ENCODE results near the gene SPCS1. TPM values are rescaled to one million over a fixed set of nuclear protein-coding genes. Genes with fewer than 3 reads are reported as not detected.

Gene SPCS1
- total RNA-seq, 1 experiment from 2014 or later, result 81.1 TPM

GRCh38 chr3:52681596-52681995 lies 24.3 kb upstream of the SPCS1 start:
- H3K4me3 ChIP-seq (ENCODE audit: low read depth, low read length, poor library complexity, severe bottlenecking), result no peak overlapping the region
- intact Hi-C loops (cut with micrococcal nuclease; ENCODE audit: unreplicated experiment), result no loop called here
- peaks cover 7% of the 10 kb centered on the region for H3K4me1 ChIP-seq (ENCODE audit: insufficient read depth, low read length, poor library complexity, severe bottlenecking)
- H3K27ac ChIP-seq (ENCODE audit: low read depth, low read length, poor library complexity, severe bottlenecking), result peak overlapping the region; percentile 30
- CTCF ChIA-PET, result no interaction called here
- no peaks in the 10 kb centered on the region for H3K9me3 ChIP-seq (ENCODE audit: low read depth, low read length, poor library complexity, severe bottlenecking)
- peaks cover 21% of the 10 kb centered on the region for H3K36me3 ChIP-seq (ENCODE audit: insufficient read depth, low read length, poor library complexity, severe bottlenecking)
- no peak for DNase-seq (ENCODE audit: low spot score)
- H3K27me3 ChIP-seq (replicated peaks; ENCODE audit: insufficient read depth, low read depth, low read length, poor library complexity), result no peaks in the 10 kb centered on the region
- TF ChIP-seq EZH2 (IDR thresholded peaks at IDR 0.05; ENCODE audit: borderline replicate concordance, low read depth, low read length, poor library complexity, severe bottlenecking) (no peak), CTCF (conservative IDR thresholded peaks at IDR 0.05; ENCODE audit: low read depth, low read length) (no peak)
- no TSS peak for BruUV-seq (replicated peaks)
- POLR2A ChIA-PET (ENCODE audit: low non-redundant PET), result no interaction called here

GRCh38 chr3:52682016-52682415 lies 23.9 kb upstream of the SPCS1 start:
- BruUV-seq (replicated peaks), result no TSS peak
- no peak for DNase-seq (ENCODE audit: low spot score)
- TF ChIP-seq EZH2 (IDR thresholded peaks at IDR 0.05; ENCODE audit: borderline replicate concordance, low read depth, low read length, poor library complexity, severe bottlenecking) (no peak), CTCF (conservative IDR thresholded peaks at IDR 0.05; ENCODE audit: low read depth, low read length) (0 out of 2 replicates have a peak, but pooled peaks have one; percentile 14)
- Histone ChIP-seq H3K4me3 (ENCODE audit: low read depth, low read length, poor library complexity, severe bottlenecking) (no peak overlapping the region), H3K4me1 (ENCODE audit: insufficient read depth, low read length, poor library complexity, severe bottlenecking) (peaks cover 9% of the 10 kb centered on the region), H3K9me3 (ENCODE audit: low read depth, low read length, poor library complexity, severe bottlenecking) (no peaks in the 10 kb centered on the region), H3K36me3 (ENCODE audit: insufficient read depth, low read length, poor library complexity, severe bottlenecking) (peaks cover 25% of the 10 kb centered on the region), H3K27ac (ENCODE audit: low read depth, low read length, poor library complexity, severe bottlenecking) (peak overlapping the region; percentile 30), H3K27me3 (replicated peaks; ENCODE audit: insufficient read depth, low read depth, low read length, poor library complexity) (no peaks in the 10 kb centered on the region)
- ChIA-PET POLR2A (ENCODE audit: low non-redundant PET) (no interaction called here), CTCF (no interaction called here)
- intact Hi-C loops (cut with micrococcal nuclease; ENCODE audit: unreplicated experiment), result no loop called here

- H3K27me3 ChIP-seq (replicated peaks; ENCODE audit: insufficient read depth, low read depth, low read length, poor library complexity), result no peaks in the 10 kb centered on the region
- no peaks in the 10 kb centered on the region for H3K9me3 ChIP-seq (ENCODE audit: low read depth, low read length, poor library complexity, severe bottlenecking)
- BruUV-seq (replicated peaks), result no TSS peak
- peaks cover 19% of the 10 kb centered on the region for H3K4me1 ChIP-seq (ENCODE audit: insufficient read depth, low read length, poor library complexity, severe bottlenecking)
- intact Hi-C loops (cut with micrococcal nuclease; ENCODE audit: unreplicated experiment), result no loop called here
- H3K27ac ChIP-seq (ENCODE audit: low read depth, low read length, poor library complexity, severe bottlenecking), result no peak overlapping the region
- no peak overlapping the region for H3K4me3 ChIP-seq (ENCODE audit: low read depth, low read length, poor library complexity, severe bottlenecking)
- POLR2A ChIA-PET (ENCODE audit: low non-redundant PET), result no interaction called here
- DNase-seq (ENCODE audit: low spot score), result no peak
- peaks cover 32% of the 10 kb centered on the region for H3K36me3 ChIP-seq (ENCODE audit: insufficient read depth, low read length, poor library complexity, severe bottlenecking)
- CTCF ChIA-PET, result no interaction called here
- TF ChIP-seq EZH2 (IDR thresholded peaks at IDR 0.05; ENCODE audit: borderline replicate concordance, low read depth, low read length, poor library complexity, severe bottlenecking) (no peak), CTCF (conservative IDR thresholded peaks at IDR 0.05; ENCODE audit: low read depth, low read length) (no peak)
These were observed 22.3 kb upstream of the SPCS1 start for GRCh38 chr3:52683611-52684010.
